Inferior parietal cortex (tissue), 1 donor: ENCODE data around the gene HSCB.
"Not testable (repeated sequence)": the region's sequence is repeated elsewhere in the genome, so short reads cannot be mapped to it uniquely, and the experiment has no call there.

Experiments
- DNase-seq: peaks from one replicate; pipeline ENCODE4 v3.0.0-alpha.2; 2016; ENCODE audit errors: extremely low spot score

HSCB gene

GRCh38 chr22:28791124-28791523 is 49.3 kb downstream of the HSCB start:
- no peak for DNase-seq

GRCh38 chr22:28791841-28792490 is 50.1 kb downstream of the HSCB start:
- DNase-seq: no peak

- DNase-seq: no peak
Measured at GRCh38 chr22:28792491-28793383, 50.9 kb downstream of the HSCB start.

- no peak for DNase-seq
Measured at GRCh38 chr22:28793976-28794584, 52.2 kb downstream of the HSCB start.

GRCh38 chr22:28795071-28795693 is 53.3 kb downstream of the HSCB start:
- no peak for DNase-seq

- DNase-seq: no peak
Measured at GRCh38 chr22:28795932-28796856, 54.4 kb downstream of the HSCB start.

- DNase-seq: no peak
Measured at GRCh38 chr22:28798810-28799605, 57.2 kb downstream of the HSCB start.

- DNase-seq: peak; percentile 19
Measured at GRCh38 chr22:28799606-28800307, 57.9 kb downstream of the HSCB start.

- DNase-seq: peak; percentile 93
Measured at GRCh38 chr22:28800308-28801041, 58.6 kb downstream of the HSCB start, which contains the start of gene XBP1. Gene XBP1, minus strand, starts transcription at chr22:28800569.

- no peak for DNase-seq
Measured at GRCh38 chr22:28801845-28802594, 60.2 kb downstream of the HSCB start.

- no peak for DNase-seq
Measured at GRCh38 chr22:28802595-28803123, 60.8 kb downstream of the HSCB start.

GRCh38 chr22:28805426-28805825 is 63.6 kb downstream of the HSCB start:
- not testable (repeated sequence) for DNase-seq
